CD14-positive monocyte (primary cell): ENCODE results near the gene ATXN1. TPM values are rescaled to one million over a fixed set of nuclear protein-coding genes. Genes with fewer than 3 reads are reported as not detected.

ENCODE experiments used
- DNase-seq, 3 donors: peaks; one replicate each; pipeline ENCODE4 v3.0.0-alpha.2; 2011 to 2022
- H2AFZ ChIP-seq: 2 replicates; pipeline ENCODE4 v1.6.0; 2012; ENCODE audit warnings: mild to moderate bottlenecking, low read depth, low read length, inconsistent platforms; ENCODE audit not compliant: insufficient read depth, poor library complexity, severe bottlenecking
- H3K27ac ChIP-seq, 2 donors: 1 replicate in 1 of 2; 2 replicates in 1 of 2; pipeline ENCODE4 v1.5.1; 2012 to 2013; ENCODE audit warnings: low read length in 2 of 2, control low read depth in 1 of 2, inconsistent platforms in 1 of 2, low read depth in 1 of 2, mild to moderate bottlenecking in 1 of 2
- H3K27me3 ChIP-seq, 2 donors: one replicate each; pipeline versions ENCODE4 v1.6.0 to v1.6.1; 2011 to 2013; ENCODE audit warnings: low read length in 2 of 2; ENCODE audit not compliant: control insufficient read depth in 2 of 2, insufficient read depth in 2 of 2
- H3K36me3 ChIP-seq, 2 donors: replicated peaks in 1 of 2; 1 replicate in 1 of 2; 2 replicates in 1 of 2; pipeline versions ENCODE4 v1.5.1 to v1.6.1; 2012 to 2013; ENCODE audit warnings: low read length in 2 of 2, control low read depth in 1 of 2, inconsistent platforms in 1 of 2, mild to moderate bottlenecking in 1 of 2; ENCODE audit not compliant: insufficient read depth in 2 of 2, control insufficient read depth in 1 of 2
- H3K4me1 ChIP-seq, 2 donors: 1 replicate in 1 of 2; 2 replicates in 1 of 2; pipeline versions ENCODE4 v1.5.1 to v1.6.1; 2012 to 2013; ENCODE audit warnings: low read length in 2 of 2, control low read depth in 1 of 2, inconsistent platforms in 1 of 2, mild to moderate bottlenecking in 1 of 2, moderate library complexity in 1 of 2; ENCODE audit not compliant: insufficient read depth in 2 of 2, control insufficient read depth in 1 of 2
- H3K4me2 ChIP-seq: replicated peaks from 2 replicates; pipeline ENCODE3; 2012; ENCODE audit warnings: low read length, moderate library complexity, mild to moderate bottlenecking; ENCODE audit not compliant: poor library complexity, severe bottlenecking; ENCODE audit errors: extremely low read depth
- H3K4me3 ChIP-seq, 3 experiments: fragments of 200-600 bp in 1 of 3; sonication (generic) in 1 of 3; replicated peaks in 1 of 3; 1 replicate in 2 of 3; 2 replicates in 1 of 3; pipeline ENCODE4 v1.5.1; 2011 to 2013; ENCODE audit warnings: low read length in 3 of 3, mild to moderate bottlenecking in 3 of 3, control low read depth in 2 of 3, low read depth in 2 of 3, inconsistent platforms in 1 of 3, moderate library complexity in 1 of 3
- H3K79me2 ChIP-seq: 2 replicates; pipeline ENCODE4 v1.6.0; 2012; ENCODE audit warnings: mild to moderate bottlenecking, control low read depth, inconsistent platforms, low read length, moderate library complexity; ENCODE audit not compliant: insufficient read depth
- H3K9ac ChIP-seq: 2 replicates; pipeline ENCODE4 v1.6.0; 2017; ENCODE audit warnings: low read length, mild to moderate bottlenecking; ENCODE audit not compliant: insufficient read depth, poor library complexity, severe bottlenecking
- H3K9me3 ChIP-seq, 2 donors: replicated peaks in 1 of 2; 1 replicate in 1 of 2; 2 replicates in 1 of 2; pipeline versions ENCODE4 v1.5.1 to v1.6.1; 2012 to 2013; ENCODE audit warnings: low read length in 2 of 2, control low read depth in 1 of 2; ENCODE audit not compliant: control insufficient read depth in 1 of 2, insufficient read depth in 1 of 2
- H4K20me1 ChIP-seq: 2 replicates; pipeline ENCODE4 v1.6.0; 2012; ENCODE audit warnings: mild to moderate bottlenecking, low read length, control low read depth, moderate library complexity; ENCODE audit not compliant: insufficient read depth
- H3K27ac Mint-ChIP-seq, 7 donors: one replicate each; pipeline ENCODE4 v1.8.0; 2020; ENCODE audit warnings: mild to moderate bottlenecking in 7 of 7, mixed read lengths in 7 of 7, moderate library complexity in 6 of 7, inconsistent platforms in 2 of 7
- H3K27me3 Mint-ChIP-seq, 3 donors: one replicate each; pipeline ENCODE4 v1.8.0; 2021 to 2022; ENCODE audit warnings: low read depth in 3 of 3, mild to moderate bottlenecking in 3 of 3, mixed read lengths in 3 of 3, moderate library complexity in 3 of 3, inconsistent platforms in 1 of 3
- H3K36me3 Mint-ChIP-seq, 2 donors: one replicate each; pipeline ENCODE4 v1.8.0; 2020; ENCODE audit warnings: mixed read lengths in 2 of 2, inconsistent platforms in 1 of 2, mild to moderate bottlenecking in 1 of 2
- H3K4me1 Mint-ChIP-seq: one replicate; pipeline ENCODE4 v1.8.0; 2020; ENCODE audit warnings: mild to moderate bottlenecking, mixed read lengths
- H3K4me3 Mint-ChIP-seq, 2 donors: one replicate each; pipeline ENCODE4 v1.8.0; 2020; ENCODE audit warnings: mild to moderate bottlenecking in 2 of 2, mixed read lengths in 2 of 2, moderate library complexity in 1 of 2
- H3K9me3 Mint-ChIP-seq, 7 donors: one replicate each; pipeline ENCODE4 v1.8.0; 2020 to 2022; ENCODE audit warnings: mixed read lengths in 7 of 7, mild to moderate bottlenecking in 6 of 7, moderate library complexity in 6 of 7, inconsistent platforms in 2 of 7
- CTCF ChIP-seq: fragments of 200-600 bp; IDR thresholded peaks from one replicate; pipeline ENCODE4 v1.8.0; 2022; ENCODE audit warnings: antibody characterized with exemption, mild to moderate bottlenecking
- WGBS: methylation state at CpG from one replicate; pipeline ENCODE4 v1.1.5; 2013; ENCODE audit warnings: missing lambda C conversion rate; ENCODE audit not compliant: insufficient coverage; 5-methylcytosine and 5-hydroxymethylcytosine counted together
- intact Hi-C, 2 donors: fragments of 100-400 bp; cut with micrococcal nuclease; formaldehyde crosslinking; loops; one replicate each; pipeline versions ENCODE4 v1.15.0 to v1.15.1; 2023
- polyA plus RNA-seq, 3 donors: library from polyadenylated mRNA; depleted of rRNA in 1 of 3; unstranded in 2 of 3; stranded (reverse) in 1 of 3; fragments of 300-500 nt in 2 of 3; fragments of >200 nt in 1 of 3; fragmentation: Illumina TruSeq in 2 of 3; gene quantifications; 1 replicate in 2 of 3; 2 replicates in 1 of 3; pipeline ENCODE4 v1.2.3, GENCODE V29; 2012 to 2021

The ATXN1 gene
- polyA plus RNA-seq, 3 donors, result 8.8 to 19.1 (median 10.9) TPM

- Histone ChIP-seq H3K9ac (no peak overlapping the region), H3K27me3 (no peaks in the 10 kb centered on the region), H3K27ac (no peak overlapping the region), H3K79me2 (no peaks in the 10 kb centered on the region), H3K36me3 (no peaks in the 10 kb centered on the region), H3K4me1 (no peaks in the 10 kb centered on the region), H4K20me1 (no peaks in the 10 kb centered on the region), H2AFZ (no peak overlapping the region), H3K4me2 (no peak overlapping the region), H3K9me3 (no peaks in the 10 kb centered on the region), H3K4me3 (no peak overlapping the region)
- intact Hi-C loops, result no loop called here
- Mint-ChIP-seq H3K27ac (no peak overlapping the region), H3K4me1 (no peaks in the 10 kb centered on the region), H3K9me3 (no peaks in the 10 kb centered on the region), H3K36me3 (no peaks in the 10 kb centered on the region), H3K27me3 (peaks cover 2 to 3% (median 2%) of the 10 kb centered on the region in 3 donors), H3K4me3 (no peak overlapping the region)
- no peak for TF ChIP-seq CTCF
- 95% methylated on average over 12 of the region's 15 CpGs for WGBS
- DNase-seq, result no peak
These were observed 475.1 kb downstream of the ATXN1 start for GRCh38 chr6:16286151-16286522.

GRCh38 chr6:16285467-16286150 is 475.7 kb downstream of the ATXN1 start:
- DNase-seq, result no peak
- Mint-ChIP-seq H3K4me1 (no peaks in the 10 kb centered on the region), H3K27ac (no peak overlapping the region), H3K4me3 (no peak overlapping the region), H3K36me3 (no peaks in the 10 kb centered on the region), H3K9me3 (no peaks in the 10 kb centered on the region), H3K27me3 (peaks cover 0 to 3% (median 2%) of the 10 kb centered on the region in 3 donors)
- Histone ChIP-seq H2AFZ (no peak overlapping the region), H3K79me2 (no peaks in the 10 kb centered on the region), H3K9ac (no peak overlapping the region), H3K36me3 (no peaks in the 10 kb centered on the region), H3K27me3 (no peaks in the 10 kb centered on the region), H3K9me3 (no peaks in the 10 kb centered on the region), H4K20me1 (no peaks in the 10 kb centered on the region), H3K27ac (no peak overlapping the region), H3K4me1 (no peaks in the 10 kb centered on the region), H3K4me2 (no peak overlapping the region), H3K4me3 (no peak overlapping the region)
- 73% methylated on average over 6 of the region's 11 CpGs for WGBS
- no peak for TF ChIP-seq CTCF
- intact Hi-C loops, result no loop called here
